DND-41 (cell line): ENCODE measurements around the gene FLRT2.

ENCODE experiments used
- ATAC-seq: fragments of 200-7000 bp; cut with Tn5 transposase; 3 replicates; pipeline ENCODE4 v1.9.1; 2021; ENCODE audit warnings: low read depth; ENCODE audit not compliant: insufficient read depth
- DNase-seq: peaks from one replicate; pipeline ENCODE4 v3.0.0-alpha.2; 2020
- H2AFZ ChIP-seq: 2 replicates; pipeline ENCODE4 v1.6.0; 2012; ENCODE audit warnings: low read depth, low read length
- H3K27ac ChIP-seq: 2 replicates; pipeline ENCODE4 v1.5.1; 2012; ENCODE audit warnings: low read length, inconsistent platforms
- H3K27me3 ChIP-seq: fragments of 200-600 bp; sonication (generic); 2 replicates; pipeline ENCODE4 v1.6.0; 2012; ENCODE audit warnings: low read length, mild to moderate bottlenecking, inconsistent platforms; ENCODE audit not compliant: insufficient read depth, poor library complexity
- H3K36me3 ChIP-seq: 2 replicates; pipeline ENCODE4 v1.5.1; 2012; ENCODE audit warnings: low read length, inconsistent platforms; ENCODE audit not compliant: insufficient read depth
- H3K4me1 ChIP-seq: 2 replicates; pipeline ENCODE4 v1.5.1; 2012; ENCODE audit warnings: mild to moderate bottlenecking, low read length; ENCODE audit not compliant: insufficient read depth
- H3K4me2 ChIP-seq: 2 replicates; pipeline ENCODE4 v1.6.0; 2012; ENCODE audit warnings: mild to moderate bottlenecking, moderate library complexity, low read length, inconsistent platforms; ENCODE audit not compliant: insufficient read depth
- H3K4me3 ChIP-seq, 2 experiments: fragments of 200-600 bp in 1 of 2; shearing (Covaris generic) in 1 of 2; 2 replicates each; pipeline ENCODE4 v1.5.1; 2012 to 2016; ENCODE audit warnings: inconsistent platforms in 2 of 2, low read length in 2 of 2, mild to moderate bottlenecking in 2 of 2, low read depth in 1 of 2, moderate library complexity in 1 of 2
- H3K79me2 ChIP-seq: 2 replicates; pipeline ENCODE4 v1.6.0; 2012; ENCODE audit warnings: low read length, inconsistent platforms; ENCODE audit not compliant: insufficient read depth
- H3K9ac ChIP-seq: 2 replicates; pipeline ENCODE4 v1.6.0; 2012; ENCODE audit warnings: low read depth, mild to moderate bottlenecking, inconsistent platforms, low read length, moderate library complexity
- H3K9me3 ChIP-seq: 2 replicates; pipeline ENCODE4 v1.5.1; 2012; ENCODE audit warnings: low read length, moderate library complexity, mild to moderate bottlenecking, inconsistent platforms; ENCODE audit not compliant: insufficient read depth, severe bottlenecking
- H4K20me1 ChIP-seq: 2 replicates; pipeline ENCODE4 v1.6.0; 2012; ENCODE audit warnings: low read length; ENCODE audit not compliant: insufficient read depth
- CTCF ChIP-seq: IDR thresholded peaks from 2 replicates; pipeline ENCODE4 v1.5.1; 2012; ENCODE audit warnings: borderline replicate concordance, low read length, moderate library complexity, mild to moderate bottlenecking; ENCODE audit not compliant: poor library complexity, severe bottlenecking; ENCODE audit errors: extremely low read depth
- EZH2 ChIP-seq: IDR thresholded peaks from 3 replicates; pipeline ENCODE4 v1.6.1; 2012; ENCODE audit warnings: borderline replicate concordance, low read depth, mild to moderate bottlenecking, moderate library complexity, low read length, inconsistent platforms; ENCODE audit not compliant: severe bottlenecking

FLRT2 gene

DNA sequence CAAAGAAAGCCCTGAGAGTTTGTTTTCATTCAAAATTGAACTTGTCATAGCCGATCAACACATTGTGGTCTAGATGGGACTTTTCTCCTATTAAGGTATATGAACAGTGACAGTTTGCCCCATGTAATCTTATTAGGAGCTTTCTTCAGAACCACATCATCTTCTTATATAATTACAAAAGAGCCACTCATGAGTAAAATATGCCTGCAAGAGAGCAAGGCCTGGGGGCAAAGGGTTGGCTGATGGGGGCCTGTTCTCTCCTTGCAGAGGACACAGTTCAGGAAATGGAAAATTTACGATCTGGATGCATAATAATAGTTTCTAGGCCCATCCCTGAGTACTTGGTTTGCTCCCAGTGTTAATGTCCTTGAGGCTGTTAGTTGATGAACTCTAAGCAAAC, 87.8 kb downstream of the FLRT2 start:
- H3K9me3 ChIP-seq: no peaks in the 10 kb centered on the region
- no peak overlapping the region for H2AFZ ChIP-seq
- DNase-seq (no peak), ATAC-seq (no peak)
- H3K79me2 ChIP-seq: no peaks in the 10 kb centered on the region
- H3K36me3 ChIP-seq: no peaks in the 10 kb centered on the region
- H3K9ac ChIP-seq: no peak overlapping the region
- no peak overlapping the region for H3K4me2 ChIP-seq
- no peaks in the 10 kb centered on the region for H3K27me3 ChIP-seq
- TF ChIP-seq EZH2 (no peak), CTCF (no peak)
- no peak overlapping the region for H3K4me3 ChIP-seq
- no peaks in the 10 kb centered on the region for H4K20me1 ChIP-seq
- H3K27ac ChIP-seq: no peak overlapping the region
- H3K4me1 ChIP-seq: no peaks in the 10 kb centered on the region

GRCh38 chr14:85618390-85618789, 88.4 kb downstream of the FLRT2 start:
- Histone ChIP-seq H3K9me3 (no peaks in the 10 kb centered on the region), H4K20me1 (no peaks in the 10 kb centered on the region), H3K27ac (no peak overlapping the region), H3K27me3 (no peaks in the 10 kb centered on the region), H3K4me1 (no peaks in the 10 kb centered on the region), H3K36me3 (no peaks in the 10 kb centered on the region), H3K79me2 (no peaks in the 10 kb centered on the region), H2AFZ (no peak overlapping the region), H3K9ac (no peak overlapping the region), H3K4me3 (no peak overlapping the region), H3K4me2 (no peak overlapping the region)
- no peak for TF ChIP-seq CTCF
- no peak for DNase-seq
- ATAC-seq: no peak

- Histone ChIP-seq H2AFZ (no peak overlapping the region), H3K79me2 (no peaks in the 10 kb centered on the region), H3K4me1 (no peaks in the 10 kb centered on the region), H3K27ac (no peak overlapping the region), H3K36me3 (no peaks in the 10 kb centered on the region), H3K9ac (no peak overlapping the region), H3K27me3 (no peaks in the 10 kb centered on the region), H3K9me3 (no peaks in the 10 kb centered on the region), H3K4me2 (no peak overlapping the region), H3K4me3 (no peak overlapping the region), H4K20me1 (no peaks in the 10 kb centered on the region)
- DNase-seq (no peak), ATAC-seq (no peak)
- TF ChIP-seq CTCF (no peak), EZH2 (no peak)
Measured at GRCh38 chr14:85618978-85619377, 89.0 kb downstream of the FLRT2 start.

DNA sequence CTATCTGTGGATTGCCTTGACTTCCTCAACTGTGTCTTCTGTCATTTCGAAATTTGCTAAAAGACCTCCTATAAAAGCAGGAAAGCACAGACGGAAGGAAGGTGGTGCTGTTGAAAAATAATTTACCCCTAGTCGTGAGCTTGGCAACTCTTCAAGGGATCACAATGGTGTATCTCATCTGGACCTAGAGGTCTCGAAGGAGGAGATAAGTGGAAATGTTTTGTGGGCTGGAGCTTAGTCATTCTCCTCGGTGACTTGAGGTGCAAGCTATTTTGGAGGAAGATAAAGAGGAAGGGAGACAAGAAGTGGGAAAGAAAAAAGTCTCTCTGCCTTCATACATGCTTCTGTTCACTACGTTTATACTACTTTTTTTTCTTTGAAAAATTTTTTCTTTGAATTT, 89.9 kb downstream of the FLRT2 start:
- ATAC-seq: no peak
- Histone ChIP-seq H3K4me3 (no peak overlapping the region), H3K4me2 (no peak overlapping the region), H3K9me3 (no peaks in the 10 kb centered on the region), H2AFZ (no peak overlapping the region), H3K27ac (no peak overlapping the region), H3K36me3 (no peaks in the 10 kb centered on the region), H4K20me1 (no peaks in the 10 kb centered on the region), H3K9ac (no peak overlapping the region), H3K79me2 (no peaks in the 10 kb centered on the region), H3K27me3 (no peaks in the 10 kb centered on the region), H3K4me1 (no peaks in the 10 kb centered on the region)
- no peak for DNase-seq
- TF ChIP-seq CTCF (no peak), EZH2 (no peak)
